HuH-7.5 (cell line): ENCODE results near the gene NT5DC2.

ENCODE experiments used
- DNase-seq: peaks from one replicate; pipeline ENCODE4 v3.0.0; 2011; ENCODE audit warnings: low spot score

Gene NT5DC2

GRCh38 chr3:52524752-52525679, 8.6 kb downstream of the NT5DC2 start:
- DNase-seq: no peak

- DNase-seq: no peak
These were observed 9.4 kb downstream of the NT5DC2 start for GRCh38 chr3:52524258-52524751.

- no peak for DNase-seq
These were observed 10.0 kb downstream of the NT5DC2 start for GRCh38 chr3:52523386-52524257.

GRCh38 chr3:52522651-52523251, 10.9 kb downstream of the NT5DC2 start:
- DNase-seq: no peak

- no peak for DNase-seq
These were observed 11.6 kb downstream of the NT5DC2 start for GRCh38 chr3:52521881-52522650.

GRCh38 chr3:52521488-52521824, 12.2 kb downstream of the NT5DC2 start:
- no peak for DNase-seq

- DNase-seq: no peak
These were observed 12.8 kb downstream of the NT5DC2 start for GRCh38 chr3:52520716-52521487.

- no peak for DNase-seq
These were observed 13.5 kb downstream of the NT5DC2 start for GRCh38 chr3:52520141-52520667.

GRCh38 chr3:52519445-52520140, 14.1 kb downstream of the NT5DC2 start:
- DNase-seq: no peak

GRCh38 chr3:52518723-52519444, 14.8 kb downstream of the NT5DC2 start:
- no peak for DNase-seq

- no peak for DNase-seq
These were observed 15.6 kb downstream of the NT5DC2 start for GRCh38 chr3:52517796-52518722.

GRCh38 chr3:52516509-52517195, 17.0 kb downstream of the NT5DC2 start:
- no peak for DNase-seq

GRCh38 chr3:52515192-52515591, 18.5 kb downstream of the NT5DC2 start:
- no peak for DNase-seq

- no peak for DNase-seq
These were observed 19.1 kb downstream of the NT5DC2 start for GRCh38 chr3:52514576-52514975.

- no peak for DNase-seq
These were observed 20.4 kb downstream of the NT5DC2 start for GRCh38 chr3:52513281-52513680.

GRCh38 chr3:52512727-52513126, 20.9 kb downstream of the NT5DC2 start:
- no peak for DNase-seq

- DNase-seq: no peak
These were observed 21.6 kb downstream of the NT5DC2 start for GRCh38 chr3:52512105-52512504.

- no peak for DNase-seq
These were observed 22.1 kb downstream of the NT5DC2 start for GRCh38 chr3:52511509-52511908.
